ENCODE measurements around the gene DYSF. TPM values are rescaled to one million over a fixed set of nuclear protein-coding genes. Genes with fewer than 3 reads are reported as not detected.

Gene DYSF
- total RNA-seq, 1 donor from 2014 or later, result 11.1 TPM

- no peak overlapping the region for H3K4me3 Mint-ChIP-seq (ENCODE audit: unreplicated experiment)
- TF ChIP-seq, protein P1, sequence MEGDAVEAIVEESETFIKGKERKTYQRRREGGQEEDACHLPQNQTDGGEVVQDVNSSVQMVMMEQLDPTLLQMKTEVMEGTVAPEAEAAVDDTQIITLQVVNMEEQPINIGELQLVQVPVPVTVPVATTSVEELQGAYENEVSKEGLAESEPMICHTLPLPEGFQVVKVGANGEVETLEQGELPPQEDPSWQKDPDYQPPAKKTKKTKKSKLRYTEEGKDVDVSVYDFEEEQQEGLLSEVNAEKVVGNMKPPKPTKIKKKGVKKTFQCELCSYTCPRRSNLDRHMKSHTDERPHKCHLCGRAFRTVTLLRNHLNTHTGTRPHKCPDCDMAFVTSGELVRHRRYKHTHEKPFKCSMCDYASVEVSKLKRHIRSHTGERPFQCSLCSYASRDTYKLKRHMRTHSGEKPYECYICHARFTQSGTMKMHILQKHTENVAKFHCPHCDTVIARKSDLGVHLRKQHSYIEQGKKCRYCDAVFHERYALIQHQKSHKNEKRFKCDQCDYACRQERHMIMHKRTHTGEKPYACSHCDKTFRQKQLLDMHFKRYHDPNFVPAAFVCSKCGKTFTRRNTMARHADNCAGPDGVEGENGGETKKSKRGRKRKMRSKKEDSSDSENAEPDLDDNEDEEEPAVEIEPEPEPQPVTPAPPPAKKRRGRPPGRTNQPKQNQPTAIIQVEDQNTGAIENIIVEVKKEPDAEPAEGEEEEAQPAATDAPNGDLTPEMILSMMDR (IDR thresholded peaks at IDR 0.05; ENCODE audit: partially characterized antibody, unreplicated experiment), result no peak
- H3K27ac Mint-ChIP-seq (ENCODE audit: unreplicated experiment), result no peak overlapping the region
- peaks cover 5% of the 10 kb centered on the region for H3K9me3 Mint-ChIP-seq (ENCODE audit: unreplicated experiment)
- no peak for DNase-seq
- H3K36me3 Mint-ChIP-seq (ENCODE audit: unreplicated experiment), result peaks cover 7% of the 10 kb centered on the region
- H3K27me3 Mint-ChIP-seq (ENCODE audit: unreplicated experiment), result peaks cover 8% of the 10 kb centered on the region
- no peaks in the 10 kb centered on the region for H3K4me1 Mint-ChIP-seq (ENCODE audit: low read depth, unreplicated experiment)
Observed at GRCh38 chr2:71730785-71731383, 277.5 kb downstream of the DYSF start.

GRCh38 chr2:71734620-71735019 lies 281.3 kb downstream of the DYSF start:
- Mint-ChIP-seq H3K4me3 (ENCODE audit: unreplicated experiment) (no peak overlapping the region), H3K4me1 (ENCODE audit: low read depth, unreplicated experiment) (no peaks in the 10 kb centered on the region), H3K36me3 (ENCODE audit: unreplicated experiment) (peaks cover 7% of the 10 kb centered on the region), H3K9me3 (ENCODE audit: unreplicated experiment) (peaks cover 5% of the 10 kb centered on the region), H3K27ac (ENCODE audit: unreplicated experiment) (no peak overlapping the region), H3K27me3 (ENCODE audit: unreplicated experiment) (peaks cover 8% of the 10 kb centered on the region)
- TF ChIP-seq, protein P1 (IDR thresholded peaks at IDR 0.05; ENCODE audit: partially characterized antibody, unreplicated experiment), result no peak
- DNase-seq, result no peak

- Mint-ChIP-seq H3K4me1 (ENCODE audit: low read depth, unreplicated experiment) (no peaks in the 10 kb centered on the region), H3K4me3 (ENCODE audit: unreplicated experiment) (no peak overlapping the region), H3K27ac (ENCODE audit: unreplicated experiment) (no peak overlapping the region), H3K36me3 (ENCODE audit: unreplicated experiment) (peaks cover 7% of the 10 kb centered on the region), H3K9me3 (ENCODE audit: unreplicated experiment) (peaks cover 5% of the 10 kb centered on the region), H3K27me3 (ENCODE audit: unreplicated experiment) (peaks cover 8% of the 10 kb centered on the region)
- DNase-seq, result no peak
- TF ChIP-seq, protein P1 (IDR thresholded peaks at IDR 0.05; ENCODE audit: partially characterized antibody, unreplicated experiment), result no peak
Observed at GRCh38 chr2:71735676-71736075, 282.3 kb downstream of the DYSF start.

Other genes with a start within 250 kb of the DYSF start
- 15.6 TPM for gene PAIP2B, start 226.5 kb upstream of the DYSF start, total RNA-seq (ENCODE audit: unreplicated experiment)
- gene ZNF638, start 121.8 kb upstream of the DYSF start, total RNA-seq (ENCODE audit: unreplicated experiment), result 211 TPM